Measurements from ENCODE around the gene NR5A2.

The NR5A2 gene

GRCh38 chr1:200036619-200037270 is 9.2 kb downstream of the NR5A2 start:
- no peak for DNase-seq (ENCODE audit: low spot score)

GRCh38 chr1:200037501-200037900 is 10.0 kb downstream of the NR5A2 start:
- no peak for DNase-seq (ENCODE audit: low spot score)

- DNase-seq (ENCODE audit: low spot score), result no peak
These were observed 10.4 kb downstream of the NR5A2 start for GRCh38 chr1:200037904-200038303.

- no peak for DNase-seq (ENCODE audit: low spot score)
These were observed 10.9 kb downstream of the NR5A2 start for GRCh38 chr1:200038325-200038980.

- no peak for DNase-seq (ENCODE audit: low spot score)
These were observed 11.7 kb downstream of the NR5A2 start for GRCh38 chr1:200038981-200039848.

GRCh38 chr1:200039849-200040474 is 12.5 kb downstream of the NR5A2 start:
- DNase-seq (ENCODE audit: low spot score), result no peak

- DNase-seq (ENCODE audit: low spot score), result no peak
These were observed 13.1 kb downstream of the NR5A2 start for GRCh38 chr1:200040481-200041138.

- no peak for DNase-seq (ENCODE audit: low spot score)
These were observed 14.0 kb downstream of the NR5A2 start for GRCh38 chr1:200041337-200042118.

GRCh38 chr1:200042119-200042551 is 14.6 kb downstream of the NR5A2 start:
- DNase-seq (ENCODE audit: low spot score), result no peak

- DNase-seq (ENCODE audit: low spot score), result no peak
These were observed 15.2 kb downstream of the NR5A2 start for GRCh38 chr1:200042552-200043335.

- no peak for DNase-seq (ENCODE audit: low spot score)
These were observed 15.8 kb downstream of the NR5A2 start for GRCh38 chr1:200043336-200043668.

- no peak for DNase-seq (ENCODE audit: low spot score)
These were observed 18.6 kb downstream of the NR5A2 start for GRCh38 chr1:200046115-200046514.

GRCh38 chr1:200048244-200048643 is 20.7 kb downstream of the NR5A2 start:
- no peak for DNase-seq (ENCODE audit: low spot score)

GRCh38 chr1:200049810-200050209 is 22.3 kb downstream of the NR5A2 start:
- no peak for DNase-seq (ENCODE audit: low spot score)

GRCh38 chr1:200051620-200052019 is 24.1 kb downstream of the NR5A2 start:
- no peak for DNase-seq (ENCODE audit: low spot score)

GRCh38 chr1:200053091-200053490 is 25.6 kb downstream of the NR5A2 start:
- no peak for DNase-seq (ENCODE audit: low spot score)

- no peak for DNase-seq (ENCODE audit: low spot score)
These were observed 26.1 kb downstream of the NR5A2 start for GRCh38 chr1:200053646-200054045.

GRCh38 chr1:200058341-200058740 is 30.8 kb downstream of the NR5A2 start:
- no peak for DNase-seq (ENCODE audit: low spot score)

GRCh38 chr1:200062143-200062542 is 34.6 kb downstream of the NR5A2 start:
- DNase-seq (ENCODE audit: low spot score), result no peak

- DNase-seq (ENCODE audit: low spot score), result no peak
These were observed 45.3 kb downstream of the NR5A2 start for GRCh38 chr1:200072636-200073285.
